Heart left ventricle (tissue), 16 donors: ENCODE data around the gene MRRF. TPM values are rescaled to one million over a fixed set of nuclear protein-coding genes. Genes with fewer than 3 reads are reported as not detected.
A peak's percentile ranks its signal among the peaks of the same experiment; 100 is the strongest.

Experiments
- ATAC-seq, 4 donors: fragments of 200-7000 bp; cut with Tn5 transposase; one replicate each; pipeline ENCODE4 v1.9.1; 2020 to 2022; ENCODE audit warnings: moderate library complexity in 4 of 4, mild to moderate bottlenecking in 3 of 4, moderate number of reproducible peaks in 1 of 4
- DNase-seq, 5 donors: peaks; one replicate each; pipeline ENCODE4 v3.0.0-alpha.2; 2020
- H3K27ac ChIP-seq, 12 donors: fragments of 200-600 bp; sonication (generic) in 4 of 12; one replicate each; pipeline versions ENCODE4 v1.5.0 to v1.8.0; 2016 to 2022; ENCODE audit warnings: mild to moderate bottlenecking in 2 of 12
- H3K27me3 ChIP-seq, 9 donors: fragments of 200-600 bp; sonication (generic) in 2 of 9; one replicate each; pipeline versions ENCODE4 v1.5.1 to v1.8.0; 2016 to 2022; ENCODE audit warnings: mild to moderate bottlenecking in 3 of 9
- H3K36me3 ChIP-seq, 9 donors: fragments of 200-600 bp; sonication (generic) in 2 of 9; one replicate each; pipeline versions ENCODE4 v1.5.0 to v1.8.0; 2018 to 2022; ENCODE audit warnings: mild to moderate bottlenecking in 2 of 9
- H3K4me1 ChIP-seq, 12 donors: fragments of 200-600 bp; sonication (generic) in 4 of 12; one replicate each; pipeline versions ENCODE4 v1.5.0 to v1.8.0; 2016 to 2022; ENCODE audit warnings: mild to moderate bottlenecking in 3 of 12
- H3K4me3 ChIP-seq, 12 donors: fragments of 200-600 bp; sonication (generic) in 4 of 12; one replicate each; pipeline versions ENCODE4 v1.5.0 to v1.8.0; 2017 to 2022; ENCODE audit warnings: mild to moderate bottlenecking in 9 of 12, moderate library complexity in 4 of 12
- H3K9me3 ChIP-seq, 12 donors: fragments of 200-600 bp; sonication (generic) in 4 of 12; one replicate each; pipeline versions ENCODE4 v1.5.0 to v1.8.0; 2016 to 2022; ENCODE audit warnings: mild to moderate bottlenecking in 1 of 12
- CTCF ChIP-seq, 12 donors: fragments of 200-600 bp; sonication (generic) in 4 of 12; IDR thresholded peaks; one replicate each; pipeline versions ENCODE4 v1.5.0 to v1.8.0; 2018 to 2022; ENCODE audit warnings: antibody characterized with exemption in 12 of 12, mild to moderate bottlenecking in 5 of 12
- POLR2A ChIP-seq, 2 donors: fragments of 450-650 bp; IDR thresholded peaks; one replicate each; pipeline ENCODE4 v1.6.1; 2017; ENCODE audit warnings: antibody characterized with exemption in 2 of 2, mild to moderate bottlenecking in 2 of 2, moderate library complexity in 2 of 2
- WGBS, 4 donors: extraction: QIAGEN DNeasy Blood & Tissue Kit in 2 of 4; methylation state at CpG; one replicate each; pipeline versions ENCODE4 v1.1.5 to v1.1.7; 2013 to 2018; 5-methylcytosine and 5-hydroxymethylcytosine counted together
- intact Hi-C, 10 donors: fragments of 100-400 bp; cut with DNase I; formaldehyde crosslinking; loops; one replicate each; pipeline versions ENCODE4 v1.11.1 to v1.14.2; 2022
- polyA plus RNA-seq, 2 donors: library from polyadenylated mRNA; stranded (reverse); fragments of 200-250 nt; gene quantifications; one replicate each; pipeline ENCODE4 v1.2.3, GENCODE V29; 2013
- total RNA-seq, 9 donors: library from RNA; depleted of rRNA in 2 of 9; stranded (reverse); fragments of >200 nt in 2 of 9; fragmentation: NEBNext Ultra II Directional in 3 of 9; extraction: Animal tissue kit (Norgen Biotek cat#: 25700) in 3 of 9; gene quantifications; one replicate each; pipeline versions ENCODE4 v1.1.0 to v1.2.4, GENCODE V29; 2016 to 2023
- donor health status: ischemic (EF 13 %, LVEDD 7.1; RV severe dilation, severe dysfunction).
- donor health status: healthy with polysubstance abuse.
- donor health status: DM: no; HTN: yes; CAD: no.
- donor health status: DM: no; HTN: no; CAD: no.
- donor health status: ischemic (EF 25% LVEDD 6.9; RV normal size, moderate dysfunction).
- donor health status: ischemic (EF 25% LVEDD 5.7; RV mildly dilated, moderate dysfunction).
- donor health status: healthy.
- donor health status: DM: yes; HTN: yes; CAD: no.
- donor health status: ischemic (EF 35%, LVEDD 5.7; RV mildly dilated, moderate dysfunction).
- donor health status: nonischemic (EF 11% LVEDD 7.7; RV severe dilation, severe dysfunction).
- donor health status: DM: yes; HTN: yes; CAD: no.
- donor health status: PGD.
- donor health status: ischemic (EF 29% LVEDD 5.4; RV normal size, mild dysfunction).
- donor health status: nonischemic (EF 23%, LVEDD 6.1; RV moderate dilation, normal function).

MRRF gene
- total and polyA plus RNA-seq, 11 donors = 27.0 to 48.1 (median 36.0) TPM

- Histone ChIP-seq H3K4me1 (peaks cover 0 to 54% (median 23%) of the 10 kb centered on the region in 12 donors), H3K27ac (peak overlapping the region in 9 of 12 donors; percentile 5 to 87 (median 32)), H3K9me3 (peaks cover 0 to 9% (median 0%) of the 10 kb centered on the region in 12 donors), H3K36me3 (no peaks in the 10 kb centered on the region), H3K27me3 (peaks cover 0 to 9% (median 0%) of the 10 kb centered on the region in 9 donors), H3K4me3 (no peak overlapping the region)
- peak; percentile 77 to 88 (median 86) for DNase-seq
- WGBS, 4 donors = 22 to 36% (median 27%) methylated on average over 10 to 14 of the region's 14 CpGs
- ATAC-seq = peak; percentile 85 to 93 (median 88)
- intact Hi-C loops = loop anchor here in 3 of 10 donors (5.0 to 10.0 kb wide), 3 partner anchors 67 to 430 kb away; partner anchors contain the start of gene OR1K1 (in 2 of the 3)
- TF ChIP-seq CTCF (IDR thresholded peaks at IDR 0.05) (no peak), POLR2A (IDR thresholded peaks at IDR 0.05) (no peak)
These were observed 110.3 kb downstream of the MRRF start for GRCh38 chr9:122374885-122375420.

- TF ChIP-seq CTCF (IDR thresholded peaks at IDR 0.05) (no peak), POLR2A (IDR thresholded peaks at IDR 0.05) (no peak)
- DNase-seq (no peak), ATAC-seq (no peak)
- Histone ChIP-seq H3K9me3 (peaks cover 0 to 11% (median 0%) of the 10 kb centered on the region in 12 donors), H3K4me3 (no peak overlapping the region), H3K4me1 (peaks cover 0 to 35% (median 17%) of the 10 kb centered on the region in 12 donors), H3K36me3 (no peaks in the 10 kb centered on the region), H3K27me3 (no peaks in the 10 kb centered on the region), H3K27ac (peak overlapping the region in 1 of 12 donors; percentile 87)
- 80 to 100% (median 96%) methylated on average over 1 of the region's 1 CpG for WGBS, 4 donors
- intact Hi-C loops = loop anchor here in 3 of 10 donors (5.0 to 10.0 kb wide), 3 partner anchors 66 to 428 kb away; partner anchors contain the start of gene OR1K1 (in 2 of the 3)
These were observed 112.1 kb downstream of the MRRF start for GRCh38 chr9:122376796-122377195.

GRCh38 chr9:122377241-122378164 lies 112.8 kb downstream of the MRRF start:
- H3K4me1 ChIP-seq = peaks cover 0 to 33% (median 17%) of the 10 kb centered on the region in 12 donors
- no peak for DNase-seq
- H3K4me3 ChIP-seq = no peak overlapping the region
- intact Hi-C loops = loop anchor here in 3 of 10 donors (5.0 to 10.0 kb wide), 3 partner anchors 65 to 427 kb away; partner anchors contain the start of gene OR1K1 (in 2 of the 3)
- no peaks in the 10 kb centered on the region for H3K27me3 ChIP-seq
- peak overlapping the region in 1 of 12 donors; percentile 87 for H3K27ac ChIP-seq
- WGBS, 4 donors = 69 to 72% (median 70%) methylated on average over 23 to 24 of the region's 24 CpGs
- no peak for ATAC-seq
- H3K9me3 ChIP-seq = peaks cover 0 to 11% (median 0%) of the 10 kb centered on the region in 12 donors
- no peaks in the 10 kb centered on the region for H3K36me3 ChIP-seq
- TF ChIP-seq CTCF (IDR thresholded peaks at IDR 0.05) (no peak), POLR2A (IDR thresholded peaks at IDR 0.05) (no peak)
